H1 (cell line): ENCODE results near the gene TFAP2A. TPM values are rescaled to one million over a fixed set of nuclear protein-coding genes. Genes with fewer than 3 reads are reported as not detected.

ENCODE experiments used
- BACH1 ChIP-seq: IDR thresholded peaks from 2 replicates; pipeline ENCODE4 v1.6.1; 2012; ENCODE audit warnings: low read length, improper control_type of control experiment
- CBX8 ChIP-seq: fragments of 300-800, 300-1000 bp; sonication (generic); IDR thresholded peaks from 2 replicates; pipeline ENCODE4 v1.7.1; 2016; ENCODE audit warnings: low read depth, low read length, borderline replicate concordance
- CTCF ChIP-seq, 3 experiments: IDR thresholded peaks; 1 replicate in 2 of 3; 2 replicates in 1 of 3; pipeline versions ENCODE4 v1.5.1 to v1.6.1; 2011; ENCODE audit warnings: low read length in 3 of 3, mild to moderate bottlenecking in 3 of 3, inconsistent platforms in 2 of 3, low read depth in 1 of 3, moderate library complexity in 1 of 3; ENCODE audit not compliant: insufficient read depth in 1 of 3; ENCODE audit errors: control extremely low read depth in 1 of 3
- E2F6 ChIP-seq: IDR thresholded peaks from 2 replicates; pipeline ENCODE4 v1.6.1; 2012; ENCODE audit warnings: inconsistent platforms
- EZH2 ChIP-seq: fragments of 200-600 bp; sonication (generic); IDR thresholded peaks from 2 replicates; pipeline ENCODE4 v1.7.1; 2012; ENCODE audit warnings: low read depth, mild to moderate bottlenecking, moderate library complexity, low read length, inconsistent platforms; ENCODE audit not compliant: severe bottlenecking
- FOSL1 ChIP-seq: IDR thresholded peaks from 2 replicates; pipeline ENCODE4 v1.6.1; 2011; ENCODE audit warnings: mild to moderate bottlenecking, low read depth, low read length, moderate library complexity; ENCODE audit not compliant: insufficient read depth
- GTF2F1 ChIP-seq: IDR thresholded peaks from 2 replicates; pipeline ENCODE4 v1.6.1; 2012; ENCODE audit warnings: low read depth, low read length, improper control_type of control experiment, borderline replicate concordance
- HDAC6 ChIP-seq: IDR thresholded peaks from one replicate; pipeline ENCODE4 v1.7.1; 2012; ENCODE audit warnings: low read depth, mild to moderate bottlenecking, inconsistent platforms, low read length, moderate library complexity
- POU5F1 ChIP-seq: IDR thresholded peaks from 2 replicates; pipeline ENCODE4 v1.6.1; 2011; ENCODE audit warnings: low read depth, mild to moderate bottlenecking, low read length, moderate library complexity
- RAD21 ChIP-seq, 2 experiments: IDR thresholded peaks in 1 of 2; conservative IDR thresholded peaks in 1 of 2; 2 replicates each; pipeline ENCODE4 v1.6.1; 2011; ENCODE audit warnings: low read depth in 2 of 2, low read length in 2 of 2, improper control_type of control experiment in 1 of 2, inconsistent platforms in 1 of 2, mild to moderate bottlenecking in 1 of 2, moderate library complexity in 1 of 2
- SIX5 ChIP-seq: IDR thresholded peaks from 2 replicates; pipeline ENCODE4 v1.6.1; 2011; ENCODE audit warnings: mild to moderate bottlenecking, low read depth, low read length
- SP4 ChIP-seq: IDR thresholded peaks from 2 replicates; pipeline ENCODE4 v1.6.1; 2012; ENCODE audit warnings: low read length, inconsistent platforms
- SUZ12 ChIP-seq: fragments of 200-600 bp; sonication (generic); IDR thresholded peaks from 2 replicates; pipeline ENCODE4 v1.6.1; 2012; ENCODE audit warnings: mild to moderate bottlenecking, inconsistent platforms, low read length, moderate library complexity, mixed read lengths
- polyA plus RNA-seq, 7 experiments: library from polyadenylated mRNA; depleted of rRNA in 3 of 7; stranded (reverse) in 5 of 7; unstranded in 2 of 7; fragments of >200 nt in 5 of 7; fragments of 200-250 nt in 2 of 7; gene quantifications; 1 replicate in 5 of 7; 2 replicates in 1 of 7; 4 replicates in 1 of 7; pipeline versions ENCODE4 v1.2.1 to v1.2.3, GENCODE V29; 2011 to 2013; ENCODE audit warnings: missing spikeins in 2 of 7, mixed read lengths in 2 of 7
- total RNA-seq: library from RNA; stranded (reverse); fragmentation: NEBNext Ultra II Directional; extraction: Animal tissue kit (Norgen Biotek cat#: 25700); gene quantifications from 2 replicates; pipeline ENCODE4 v1.2.1, GENCODE V29; 2021
- TF ChIP-seq, protein P1 (sequence below): IDR thresholded peaks from 2 replicates; pipeline ENCODE4 v1.6.1; 2012; ENCODE audit warnings: inconsistent platforms

TFAP2A gene
- total and polyA plus RNA-seq, 2 of the 8 experiments (the other 6 are each of a cell fraction or from before 2014, with no cell fraction given) = 0.23 TPM; not detected in 1

DNA sequence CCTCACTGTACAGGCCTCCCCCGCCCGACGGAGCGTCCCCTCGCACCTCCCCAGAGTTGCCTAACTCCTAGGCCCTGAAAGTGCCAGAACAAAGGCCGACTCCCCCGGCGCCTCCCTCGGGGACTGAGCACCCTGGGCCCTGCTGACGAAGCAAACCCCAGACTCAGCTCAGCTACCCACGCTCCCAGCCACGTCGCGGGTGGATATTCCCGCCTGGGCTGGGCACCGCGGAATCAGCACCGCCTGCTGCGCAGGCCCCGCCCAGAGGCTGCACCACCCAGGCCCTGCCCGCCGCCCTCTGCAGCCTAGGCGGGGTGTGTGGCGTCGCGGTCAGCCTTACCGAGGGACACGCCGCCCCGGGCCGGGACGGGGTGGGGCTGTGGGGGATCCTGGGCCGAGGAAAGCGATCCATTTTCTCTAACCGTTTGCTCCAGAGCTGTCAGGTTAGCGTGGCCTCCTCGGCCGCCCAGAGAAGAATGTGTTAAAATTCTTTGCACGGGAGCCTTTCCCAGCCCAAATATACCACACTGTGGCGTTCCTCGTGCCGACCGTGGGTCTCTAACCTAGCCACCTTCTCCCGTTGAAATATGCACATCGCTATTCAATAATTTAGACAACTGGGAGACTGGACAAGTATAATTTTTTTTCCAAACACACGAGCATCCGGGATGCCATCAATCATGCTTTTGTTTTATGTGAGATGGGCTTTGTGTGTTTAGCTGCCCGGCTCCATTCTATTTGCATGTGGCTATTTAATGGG is 31.4 kb downstream of the TFAP2A start (continued):
- TF ChIP-seq E2F6 = peak; percentile 11; the same call in 1 of the 2 replicates
- TF ChIP-seq RAD21 (IDR thresholded peaks at IDR 0.05 in 1 of 2, conservative IDR thresholded peaks at IDR 0.05 in 1 of 2; ENCODE audit: low read depth in 2 of 2, low read length in 2 of 2) = no peak
- peak; percentile 61; the same call in 1 of the 2 replicates for TF ChIP-seq BACH1
- TF ChIP-seq SP4 = no peak
- TF ChIP-seq, protein P1, sequence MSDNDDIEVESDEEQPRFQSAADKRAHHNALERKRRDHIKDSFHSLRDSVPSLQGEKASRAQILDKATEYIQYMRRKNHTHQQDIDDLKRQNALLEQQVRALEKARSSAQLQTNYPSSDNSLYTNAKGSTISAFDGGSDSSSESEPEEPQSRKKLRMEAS = no peak
- no peak for TF ChIP-seq CBX8
- TF ChIP-seq HDAC6 = no peak
- no peak for TF ChIP-seq GTF2F1
- no peak for TF ChIP-seq FOSL1
- no peak for TF ChIP-seq CTCF (IDR thresholded peaks at IDR 0.05; ENCODE audit: control extremely low read depth in 1 of 3, insufficient read depth in 1 of 3, low read depth in 1 of 3, low read length in 3 of 3)
- TF ChIP-seq SIX5 = no peak
- TF ChIP-seq EZH2 = peak; percentile 16
- no peak for TF ChIP-seq POU5F1
- peak; percentile 61 for TF ChIP-seq SUZ12
